HG02678 (cell line): ENCODE results near the gene ANXA2R.
"Not testable (repeated sequence)": the region's sequence is repeated elsewhere in the genome, so short reads cannot be mapped to it uniquely, and the experiment has no call there.

ENCODE experiments used
- ATAC-seq: cut with Tn5 transposase; IDR thresholded peaks from one replicate; pipeline ENCODE4 v1.9.1; 2021; ENCODE audit warnings: mild to moderate bottlenecking, moderate library complexity; ENCODE audit not compliant: unreplicated experiment

The ANXA2R gene

GRCh38 chr5:43040287-43041098, at the start of gene ANXA2R:
Gene ANXA2R, minus strand, starts transcription at chr5:43040319. Its CDS starts 273 bp downstream, at chr5:43040046.
- peak; percentile 38 for ATAC-seq

- not testable (repeated sequence) for ATAC-seq
Measured at GRCh38 chr5:43086118-43086908, 46.2 kb upstream of the ANXA2R start.

- no peak for ATAC-seq
Measured at GRCh38 chr5:43085453-43085852, 45.3 kb upstream of the ANXA2R start.

- ATAC-seq = not testable (repeated sequence)
Measured at GRCh38 chr5:43084468-43084867, 44.3 kb upstream of the ANXA2R start.

GRCh38 chr5:43081345-43081744, 41.2 kb upstream of the ANXA2R start:
- ATAC-seq = not testable (repeated sequence)

GRCh38 chr5:43078956-43079355, 38.8 kb upstream of the ANXA2R start:
- ATAC-seq = no peak

GRCh38 chr5:43077446-43078191, 37.5 kb upstream of the ANXA2R start:
- not testable (repeated sequence) for ATAC-seq

GRCh38 chr5:43075319-43076293, 35.5 kb upstream of the ANXA2R start:
- no peak for ATAC-seq

GRCh38 chr5:43074987-43075318, 34.8 kb upstream of the ANXA2R start:
- ATAC-seq = no peak

- ATAC-seq = no peak
Measured at GRCh38 chr5:43073597-43074546, 33.8 kb upstream of the ANXA2R start.

GRCh38 chr5:43069401-43069720, 29.2 kb upstream of the ANXA2R start:
- ATAC-seq = not testable (repeated sequence)

- ATAC-seq = no peak
Measured at GRCh38 chr5:43068037-43068436, 27.9 kb upstream of the ANXA2R start.

GRCh38 chr5:43066799-43067741, 27.0 kb upstream of the ANXA2R start:
- ATAC-seq = peak; percentile 42

- ATAC-seq = peak; percentile 33
Measured at GRCh38 chr5:43065948-43066798, 26.1 kb upstream of the ANXA2R start.

- no peak for ATAC-seq
Measured at GRCh38 chr5:43065387-43065947, 25.3 kb upstream of the ANXA2R start.

GRCh38 chr5:43063721-43064171, 23.6 kb upstream of the ANXA2R start:
- no peak for ATAC-seq
